Activated B cell treated with CpG ODN at 0.5 μM for 24 hours (primary cell): ENCODE results near the gene ATG9A. TPM values are rescaled to one million over a fixed set of nuclear protein-coding genes. Genes with fewer than 3 reads are reported as not detected.
A peak's percentile ranks its signal among the peaks of the same experiment; 100 is the strongest.

Experiments
- ATAC-seq: fragments of 200-7000 bp; cut with Tn5 transposase; one replicate; pipeline ENCODE4 v1.10.0; 2021; ENCODE audit warnings: low read depth, mild to moderate bottlenecking, moderate library complexity
- CTCF ChIA-PET: fragments of 350-600 bp; sonication (Branson Sonifier 250); formaldehyde crosslinking; loops from one replicate; lab custom pipeline; 2021; ENCODE audit warnings: antibody characterized with exemption; lab: Charles Lee
- POLR2A ChIA-PET: fragments of 350-600 bp; sonication (Branson Sonifier 250); formaldehyde crosslinking; loops from one replicate; lab custom pipeline; 2021; ENCODE audit warnings: antibody characterized with exemption; lab: Charles Lee
- DNase-seq: peaks from one replicate; pipeline ENCODE4 v3.0.0; 2022
- H3K27ac Mint-ChIP-seq: one replicate; pipeline ENCODE4 v1.8.0; 2020; ENCODE audit warnings: mixed read lengths
- H3K27me3 Mint-ChIP-seq: one replicate; pipeline ENCODE4 v1.8.0; 2021; ENCODE audit warnings: mixed read lengths
- H3K36me3 Mint-ChIP-seq: one replicate; pipeline ENCODE4 v1.8.0; 2021; ENCODE audit warnings: low read depth, mixed read lengths
- H3K4me1 Mint-ChIP-seq: one replicate; pipeline ENCODE4 v1.8.0; 2021; ENCODE audit warnings: mixed read lengths
- H3K4me3 Mint-ChIP-seq: one replicate; pipeline ENCODE4 v1.8.0; 2020; ENCODE audit warnings: mild to moderate bottlenecking, mixed read lengths
- H3K9me3 Mint-ChIP-seq: one replicate; pipeline ENCODE4 v1.8.0; 2020; ENCODE audit warnings: mixed read lengths
- intact Hi-C: fragments of 100-400 bp; cut with micrococcal nuclease; formaldehyde crosslinking; loops from one replicate; pipeline ENCODE4 v1.15.1; 2024
- total RNA-seq: library from RNA; stranded (reverse); gene quantifications from 2 replicates; pipeline ENCODE4 v1.2.3, GENCODE V29; 2022
- TF ChIP-seq, protein P1 (sequence below): fragments of 200-600 bp; IDR thresholded peaks from one replicate; pipeline ENCODE4 v1.8.0; 2022; ENCODE audit warnings: antibody characterized with exemption, mild to moderate bottlenecking

Gene ATG9A
- total RNA-seq, 1 donor from 2014 or later, result 38.3 TPM

DNA sequence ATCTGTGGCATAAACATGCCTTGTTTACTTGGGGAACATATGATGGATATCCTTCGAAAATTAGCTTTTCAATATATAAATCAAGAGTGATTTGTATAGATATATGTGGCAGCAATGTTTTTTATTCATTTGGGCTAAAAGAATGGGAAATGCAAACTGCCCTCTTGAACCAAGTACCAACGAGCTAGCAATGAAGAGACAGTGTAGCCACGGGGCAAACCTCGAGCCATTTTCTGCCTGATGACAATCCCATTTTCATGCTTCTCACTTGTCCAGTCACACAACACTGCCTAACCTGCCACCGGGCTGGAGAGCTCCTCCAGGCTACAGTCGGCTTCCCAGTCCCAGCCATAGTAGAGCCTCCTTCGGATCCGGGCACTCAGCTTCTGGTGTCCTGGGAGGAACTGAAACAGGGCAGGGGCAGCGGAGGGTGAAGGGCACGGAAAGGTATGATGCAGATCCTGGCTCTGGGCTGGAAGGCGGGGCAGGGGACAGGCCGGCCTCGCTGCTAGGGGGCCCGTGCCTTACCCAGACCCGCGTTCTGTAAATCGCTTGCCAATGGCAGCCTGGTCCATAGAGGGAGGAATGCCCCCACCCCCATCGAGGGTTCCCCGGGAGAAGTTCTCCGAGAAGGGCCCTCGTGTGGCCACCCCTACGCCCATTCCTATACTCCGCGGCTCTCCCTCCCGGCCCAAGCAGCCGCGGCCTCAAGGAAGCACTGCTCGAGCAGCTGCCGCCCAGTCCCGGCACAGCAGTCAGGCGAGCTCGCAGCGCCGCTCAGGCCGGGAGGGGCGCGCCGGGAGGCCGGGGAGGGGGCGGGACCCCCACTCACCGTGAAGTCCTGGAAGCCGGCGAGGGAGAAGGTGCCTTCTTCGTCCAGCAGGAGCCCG is 53.3 kb downstream of the ATG9A start:
- Mint-ChIP-seq H3K4me3 (peak overlapping the region; percentile 96), H3K27me3 (no peaks in the 10 kb centered on the region), H3K4me1 (peaks cover 40% of the 10 kb centered on the region), H3K9me3 (no peaks in the 10 kb centered on the region), H3K27ac (peak overlapping the region; percentile 99), H3K36me3 (peaks cover 78% of the 10 kb centered on the region)
- ChIA-PET POLR2A (interaction anchor here (0.5 to 4.7 kb wide), 34 partner anchors 8 to 957 kb away, joined by 3 to 98 read pairs (median 5); partner anchors contain the start of genes ABCB6, ANKZF1, ATG9A and DNAJB2), CTCF (interaction anchor here (1.0 to 4.7 kb wide), 10 partner anchors 17 to 123 kb away, joined by 3 to 33 read pairs (median 6); partner anchors contain the start of genes ABCB6, ANKZF1, ATG9A and DNAJB2)
- ATAC-seq, result peak; percentile 57
- TF ChIP-seq, protein P1, sequence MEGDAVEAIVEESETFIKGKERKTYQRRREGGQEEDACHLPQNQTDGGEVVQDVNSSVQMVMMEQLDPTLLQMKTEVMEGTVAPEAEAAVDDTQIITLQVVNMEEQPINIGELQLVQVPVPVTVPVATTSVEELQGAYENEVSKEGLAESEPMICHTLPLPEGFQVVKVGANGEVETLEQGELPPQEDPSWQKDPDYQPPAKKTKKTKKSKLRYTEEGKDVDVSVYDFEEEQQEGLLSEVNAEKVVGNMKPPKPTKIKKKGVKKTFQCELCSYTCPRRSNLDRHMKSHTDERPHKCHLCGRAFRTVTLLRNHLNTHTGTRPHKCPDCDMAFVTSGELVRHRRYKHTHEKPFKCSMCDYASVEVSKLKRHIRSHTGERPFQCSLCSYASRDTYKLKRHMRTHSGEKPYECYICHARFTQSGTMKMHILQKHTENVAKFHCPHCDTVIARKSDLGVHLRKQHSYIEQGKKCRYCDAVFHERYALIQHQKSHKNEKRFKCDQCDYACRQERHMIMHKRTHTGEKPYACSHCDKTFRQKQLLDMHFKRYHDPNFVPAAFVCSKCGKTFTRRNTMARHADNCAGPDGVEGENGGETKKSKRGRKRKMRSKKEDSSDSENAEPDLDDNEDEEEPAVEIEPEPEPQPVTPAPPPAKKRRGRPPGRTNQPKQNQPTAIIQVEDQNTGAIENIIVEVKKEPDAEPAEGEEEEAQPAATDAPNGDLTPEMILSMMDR, result no peak
- DNase-seq, result peak; percentile 69
- intact Hi-C loops, result loop anchor here (1.0 to 5.0 kb wide), 13 partner anchors 16 to 959 kb away; partner anchors contain the start of genes AAMP, ARPC2, BCS1L and CNOT9

DNA sequence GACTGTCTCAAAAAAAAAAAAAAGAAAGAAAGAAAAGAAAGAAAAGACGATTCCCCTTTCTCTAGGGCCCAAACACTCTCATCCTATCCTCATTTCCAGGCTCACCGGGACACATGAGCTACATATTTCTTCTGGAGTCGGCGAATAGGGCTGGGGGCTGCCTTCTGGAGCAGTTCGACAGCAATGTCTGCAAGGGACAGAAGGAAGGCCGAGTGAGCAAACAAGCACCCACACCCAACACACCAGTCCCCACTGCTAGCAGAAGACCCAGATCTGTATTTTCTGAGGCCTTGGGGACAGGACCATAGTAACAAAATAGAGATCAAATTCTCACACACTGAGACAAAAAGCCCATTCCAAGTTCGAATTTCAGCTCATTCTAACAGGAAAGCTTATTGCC is 54.0 kb downstream of the ATG9A start:
- ChIA-PET CTCF (interaction anchor here (1.0 to 4.7 kb wide), 8 partner anchors 16 to 123 kb away, joined by 4 to 33 read pairs (median 6); partner anchors contain the start of genes DNAJB2, NHEJ1 and ZFAND2B), POLR2A (interaction anchor here (0.5 to 4.7 kb wide), 20 partner anchors 9 to 807 kb away, joined by 3 to 98 read pairs (median 7); partner anchors contain the start of genes ABCB6, ANKZF1, ATG9A and DNAJB2)
- intact Hi-C loops, result loop anchor here (5.0 kb wide), 8 partner anchors 322 to 958 kb away; partner anchors contain the start of genes AAMP, ARPC2, BCS1L and CNOT9
- no peaks in the 10 kb centered on the region for H3K9me3 Mint-ChIP-seq
- peaks cover 75% of the 10 kb centered on the region for H3K36me3 Mint-ChIP-seq
- DNase-seq (no peak), ATAC-seq (no peak)
- TF ChIP-seq, protein P1, result no peak
- peak overlapping the region; percentile 96 for H3K4me3 Mint-ChIP-seq
- H3K27me3 Mint-ChIP-seq, result no peaks in the 10 kb centered on the region
- peaks cover 40% of the 10 kb centered on the region for H3K4me1 Mint-ChIP-seq
- H3K27ac Mint-ChIP-seq, result peak overlapping the region; percentile 88

DNA sequence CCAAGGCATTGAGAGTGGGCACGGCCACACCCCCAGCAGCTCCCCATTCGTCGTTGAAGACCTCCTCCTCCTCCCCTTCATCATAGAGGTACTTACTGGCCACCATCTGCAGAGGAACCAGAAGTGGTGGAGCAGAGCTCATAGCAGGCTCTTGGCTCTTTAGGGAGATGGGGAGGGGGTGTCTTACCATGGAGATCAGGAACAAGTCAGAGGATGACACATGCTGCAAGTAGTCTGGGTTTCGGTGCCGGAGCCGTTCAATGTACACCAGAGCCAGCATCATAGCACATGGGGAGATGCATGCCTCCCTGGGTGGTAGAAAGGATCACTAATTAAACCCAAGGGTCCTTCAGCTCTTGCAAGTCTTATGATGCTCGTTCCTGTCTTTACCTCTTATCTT is 54.6 kb downstream of the ATG9A start:
- Mint-ChIP-seq H3K36me3 (peaks cover 69% of the 10 kb centered on the region), H3K4me3 (no peak overlapping the region), H3K27me3 (no peaks in the 10 kb centered on the region), H3K27ac (no peak overlapping the region), H3K9me3 (no peaks in the 10 kb centered on the region), H3K4me1 (peaks cover 37% of the 10 kb centered on the region)
- no peak for DNase-seq
- no peak for ATAC-seq
- TF ChIP-seq, protein P1, result no peak
- intact Hi-C loops, result loop anchor here (5.0 kb wide), 8 partner anchors 322 to 958 kb away; partner anchors contain the start of genes AAMP, ARPC2, BCS1L and CNOT9
- ChIA-PET CTCF (interaction anchor here (1.4 to 4.7 kb wide), 6 partner anchors 16 to 120 kb away, joined by 3 to 33 read pairs (median 6); partner anchors contain the start of gene ZFAND2B), POLR2A (interaction anchor here (0.7 to 4.7 kb wide), 7 partner anchors 32 to 324 kb away, joined by 5 to 98 read pairs (median 32); partner anchors contain the start of genes ANKZF1, ATG9A, DNAJB2 and TUBA4A)

DNA sequence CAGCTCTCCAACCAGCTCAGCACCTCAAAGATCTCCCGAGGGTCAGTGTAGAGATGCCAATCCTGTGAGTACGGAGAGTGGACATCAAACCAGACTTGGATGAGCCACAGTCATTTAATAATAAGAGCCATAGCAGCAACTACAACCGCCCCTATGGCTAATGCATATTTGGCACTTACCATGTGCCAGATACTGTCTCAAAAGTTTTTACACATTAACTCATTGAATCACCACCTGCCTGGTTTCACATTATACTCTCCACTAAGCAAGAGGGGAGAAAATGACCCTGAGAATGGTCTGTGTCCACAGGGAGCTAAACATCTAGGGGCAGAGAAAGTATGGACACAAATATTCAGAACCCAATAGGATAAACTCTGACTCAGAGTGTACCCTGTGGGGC is 55.3 kb downstream of the ATG9A start:
- intact Hi-C loops, result no loop called here
- Mint-ChIP-seq H3K4me1 (peaks cover 32% of the 10 kb centered on the region), H3K27ac (peak overlapping the region; percentile 46), H3K27me3 (no peaks in the 10 kb centered on the region), H3K9me3 (no peaks in the 10 kb centered on the region), H3K36me3 (peaks cover 66% of the 10 kb centered on the region), H3K4me3 (peak overlapping the region; percentile 69)
- ATAC-seq, result no peak
- no peak for DNase-seq
- ChIA-PET CTCF (interaction anchor here (1.4 to 4.7 kb wide), 4 partner anchors 15 to 120 kb away, joined by 3 to 33 read pairs (median 8); partner anchors contain the start of gene ZFAND2B), POLR2A (interaction anchor here (0.8 to 4.7 kb wide), 4 partner anchors 13 to 105 kb away, joined by 3 to 89 read pairs (median 9); partner anchors contain the start of genes DNAJB2 and ZFAND2B)
- TF ChIP-seq, protein P1, result no peak
